ENCODE measurements around the gene SMIM41.

GRCh38 chr12:52067081-52067374 lies 12.5 kb upstream of the SMIM41 start:
- no peak for TF ChIP-seq ATF3 (IDR thresholded peaks at IDR 0.05; ENCODE audit: borderline replicate concordance, extremely low read depth, low read depth, low read length)
- TF ChIP-seq CHD1 (IDR thresholded peaks at IDR 0.05; ENCODE audit: low read depth, low read length): no peak
- no peak for TF ChIP-seq ATF2 (IDR thresholded peaks at IDR 0.05; ENCODE audit: low read length)
- no peak for TF ChIP-seq POLR2A (IDR thresholded peaks at IDR 0.05; ENCODE audit: low read depth, low read length)
- TF ChIP-seq CEBPB (IDR thresholded peaks at IDR 0.05; ENCODE audit: borderline replicate concordance in 1 of 2, low read depth in 2 of 2, low read length in 2 of 2): no peak
- TF ChIP-seq JUNB (IDR thresholded peaks at IDR 0.05): no peak
- TF ChIP-seq WRNIP1 (IDR thresholded peaks at IDR 0.05; ENCODE audit: borderline replicate concordance, low read depth, low read length): no peak
